Activated CD4-positive, alpha-beta T cell treated with anti-CD3 and anti-CD28 coated beads, Interleukin-2, amount 50 U/mL, for 1 hour (primary cell): Measurements from ENCODE around the gene PCBP3.
A peak's percentile ranks its signal among the peaks of the same experiment; 100 is the strongest.

Source experiments
- DNase-seq: peaks from one replicate; pipeline ENCODE4 v3.0.0-alpha.2; 2020

The PCBP3 gene

GRCh38 chr21:45919593-45919992, 276.1 kb downstream of the PCBP3 start:
- no peak for DNase-seq

- DNase-seq = no peak
Measured at GRCh38 chr21:45920824-45921600, 277.5 kb downstream of the PCBP3 start.

GRCh38 chr21:45921917-45922316, 278.4 kb downstream of the PCBP3 start:
- DNase-seq = no peak

GRCh38 chr21:45922648-45923047, 279.1 kb downstream of the PCBP3 start:
- DNase-seq = no peak

- DNase-seq = peak; percentile 69
Measured at GRCh38 chr21:45923146-45923545, 279.6 kb downstream of the PCBP3 start.

- DNase-seq = no peak
Measured at GRCh38 chr21:45926281-45926680, 282.8 kb downstream of the PCBP3 start.

- DNase-seq = no peak
Measured at GRCh38 chr21:45927032-45927431, 283.5 kb downstream of the PCBP3 start.

- DNase-seq = no peak
Measured at GRCh38 chr21:45927851-45928850, 284.6 kb downstream of the PCBP3 start.

- no peak for DNase-seq
Measured at GRCh38 chr21:45929449-45929848, 285.9 kb downstream of the PCBP3 start.

- no peak for DNase-seq
Measured at GRCh38 chr21:45930231-45930760, 286.8 kb downstream of the PCBP3 start.

GRCh38 chr21:45930792-45931191, 287.3 kb downstream of the PCBP3 start:
- no peak for DNase-seq

- DNase-seq = no peak
Measured at GRCh38 chr21:45931397-45931969, 288.0 kb downstream of the PCBP3 start.

- no peak for DNase-seq
Measured at GRCh38 chr21:45932922-45933502, 289.5 kb downstream of the PCBP3 start.

- DNase-seq = no peak
Measured at GRCh38 chr21:45934085-45934484, 290.6 kb downstream of the PCBP3 start.

GRCh38 chr21:45934554-45934953, 291.0 kb downstream of the PCBP3 start:
- no peak for DNase-seq

- DNase-seq = no peak
Measured at GRCh38 chr21:45935628-45936027, 292.1 kb downstream of the PCBP3 start.

GRCh38 chr21:45937721-45938452, 294.4 kb downstream of the PCBP3 start:
- DNase-seq = no peak

- DNase-seq = no peak
Measured at GRCh38 chr21:45938453-45938755, 294.9 kb downstream of the PCBP3 start.

- no peak for DNase-seq
Measured at GRCh38 chr21:45938811-45939520, 295.4 kb downstream of the PCBP3 start.

- DNase-seq = no peak
Measured at GRCh38 chr21:45939521-45940045, 296.1 kb downstream of the PCBP3 start.

- no peak for DNase-seq
Measured at GRCh38 chr21:45940091-45940490, 296.6 kb downstream of the PCBP3 start.
